ENCODE measurements around the gene MMD2.

MMD2 gene

GRCh38 chr7:4866528-4867496, 92.2 kb downstream of the MMD2 start:
- no peak for DNase-seq

DNA sequence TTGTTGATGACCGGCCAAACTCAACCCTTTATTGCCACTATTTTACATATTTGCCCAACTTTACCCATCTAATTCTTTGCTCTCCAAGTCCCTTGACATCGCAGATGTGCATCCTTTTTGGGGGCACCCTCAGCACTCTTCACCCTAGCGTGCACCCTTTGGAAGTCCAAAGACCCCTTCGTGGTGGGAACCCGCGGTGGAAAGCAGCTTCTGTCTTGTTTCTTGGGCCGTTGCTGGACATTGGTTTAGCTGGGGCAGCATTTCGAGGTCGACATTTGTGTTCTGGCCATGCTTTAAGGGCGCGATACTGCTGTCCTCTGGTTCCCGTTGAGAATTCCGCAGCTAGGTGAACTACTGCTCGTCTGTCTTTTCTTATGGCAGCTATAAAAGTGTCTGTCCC, 96.8 kb downstream of the MMD2 start:
- DNase-seq: no peak

DNA sequence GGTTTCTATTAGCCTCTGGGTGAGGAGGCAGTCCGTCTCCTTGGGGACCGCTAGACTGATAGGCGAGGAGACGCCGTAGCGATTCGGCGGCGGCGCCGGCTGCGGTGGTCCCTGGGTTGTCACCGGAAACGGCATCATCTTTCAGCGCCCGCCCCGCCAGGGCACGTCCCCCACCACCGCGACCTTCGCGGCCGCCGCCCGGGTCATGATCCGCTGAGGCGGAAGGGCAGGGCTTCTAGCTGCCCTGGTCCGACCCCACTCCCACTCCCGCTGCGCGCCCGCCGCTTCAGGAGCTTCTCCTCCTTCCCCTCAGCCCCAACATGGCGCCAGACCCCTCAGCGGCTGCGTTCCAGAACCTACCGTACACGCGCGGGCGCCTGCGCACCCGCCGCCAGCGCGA, 97.3 kb downstream of the MMD2 start, which contains the start of gene PAPOLB:
TSS of gene PAPOLB (minus strand) at position 358 of the 400 bp plus-strand sequence. CDS start at position 138, 220 bp downstream.
- DNase-seq: peak; percentile 54

GRCh38 chr7:4861227-4861626, 97.8 kb downstream of the MMD2 start:
- DNase-seq: no peak

- DNase-seq: no peak
These were observed 101.8 kb downstream of the MMD2 start for GRCh38 chr7:4857189-4857588.

- DNase-seq: no peak
These were observed 102.5 kb downstream of the MMD2 start for GRCh38 chr7:4856336-4857057.
